GM12875 (cell line): Measurements from ENCODE around the gene DPEP1.

Experiments used
- H3K4me3 ChIP-seq: one replicate; pipeline ENCODE4 v1.5.1; 2011; ENCODE audit warnings: low read depth, low read length, control low read depth
- TF ChIP-seq, protein P1 (sequence below): IDR thresholded peaks from 2 replicates; pipeline ENCODE4 v1.5.1; 2011; ENCODE audit warnings: low read depth, mild to moderate bottlenecking, control low read depth, inconsistent platforms, low read length, moderate library complexity, borderline replicate concordance; ENCODE audit not compliant: insufficient read depth

The DPEP1 gene

DNA sequence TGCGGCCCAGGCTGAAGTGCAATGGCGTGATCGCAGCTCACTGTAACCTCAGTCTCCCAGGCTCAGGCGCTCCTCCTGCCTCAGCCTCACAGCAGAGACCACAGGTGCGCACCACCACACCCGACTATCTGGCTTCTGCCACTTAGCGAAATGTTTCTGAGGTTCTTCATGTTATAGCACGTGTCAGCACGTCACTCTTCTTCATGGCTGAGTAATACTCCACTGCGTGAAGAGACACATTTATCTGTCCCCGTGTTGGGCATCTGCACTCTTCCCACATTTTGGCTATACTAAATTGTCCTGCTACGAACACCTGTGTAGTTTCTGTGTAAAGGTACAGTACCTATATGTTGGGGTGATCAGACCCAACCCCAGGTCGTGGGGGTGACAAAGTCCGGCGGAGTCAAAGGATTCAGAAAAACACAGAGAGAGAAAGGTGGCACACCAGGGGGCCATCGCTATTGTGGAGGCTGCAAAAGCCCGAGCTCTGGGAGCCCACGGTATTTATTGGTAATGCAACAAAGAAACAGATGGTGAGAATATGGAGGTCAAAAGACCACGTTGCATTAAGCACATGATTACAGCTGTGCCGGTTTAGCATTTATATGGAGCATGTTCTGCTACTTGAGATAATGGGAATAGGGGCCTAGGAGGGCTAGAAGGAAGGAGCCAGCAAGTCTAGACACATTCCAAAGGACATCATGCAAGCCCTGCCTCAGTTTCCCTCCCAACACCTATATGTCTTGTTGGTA is 851 bp upstream of the DPEP1 start:
- H3K4me3 ChIP-seq: no peak overlapping the region
- TF ChIP-seq, protein P1, sequence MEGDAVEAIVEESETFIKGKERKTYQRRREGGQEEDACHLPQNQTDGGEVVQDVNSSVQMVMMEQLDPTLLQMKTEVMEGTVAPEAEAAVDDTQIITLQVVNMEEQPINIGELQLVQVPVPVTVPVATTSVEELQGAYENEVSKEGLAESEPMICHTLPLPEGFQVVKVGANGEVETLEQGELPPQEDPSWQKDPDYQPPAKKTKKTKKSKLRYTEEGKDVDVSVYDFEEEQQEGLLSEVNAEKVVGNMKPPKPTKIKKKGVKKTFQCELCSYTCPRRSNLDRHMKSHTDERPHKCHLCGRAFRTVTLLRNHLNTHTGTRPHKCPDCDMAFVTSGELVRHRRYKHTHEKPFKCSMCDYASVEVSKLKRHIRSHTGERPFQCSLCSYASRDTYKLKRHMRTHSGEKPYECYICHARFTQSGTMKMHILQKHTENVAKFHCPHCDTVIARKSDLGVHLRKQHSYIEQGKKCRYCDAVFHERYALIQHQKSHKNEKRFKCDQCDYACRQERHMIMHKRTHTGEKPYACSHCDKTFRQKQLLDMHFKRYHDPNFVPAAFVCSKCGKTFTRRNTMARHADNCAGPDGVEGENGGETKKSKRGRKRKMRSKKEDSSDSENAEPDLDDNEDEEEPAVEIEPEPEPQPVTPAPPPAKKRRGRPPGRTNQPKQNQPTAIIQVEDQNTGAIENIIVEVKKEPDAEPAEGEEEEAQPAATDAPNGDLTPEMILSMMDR: no peak

DNA sequence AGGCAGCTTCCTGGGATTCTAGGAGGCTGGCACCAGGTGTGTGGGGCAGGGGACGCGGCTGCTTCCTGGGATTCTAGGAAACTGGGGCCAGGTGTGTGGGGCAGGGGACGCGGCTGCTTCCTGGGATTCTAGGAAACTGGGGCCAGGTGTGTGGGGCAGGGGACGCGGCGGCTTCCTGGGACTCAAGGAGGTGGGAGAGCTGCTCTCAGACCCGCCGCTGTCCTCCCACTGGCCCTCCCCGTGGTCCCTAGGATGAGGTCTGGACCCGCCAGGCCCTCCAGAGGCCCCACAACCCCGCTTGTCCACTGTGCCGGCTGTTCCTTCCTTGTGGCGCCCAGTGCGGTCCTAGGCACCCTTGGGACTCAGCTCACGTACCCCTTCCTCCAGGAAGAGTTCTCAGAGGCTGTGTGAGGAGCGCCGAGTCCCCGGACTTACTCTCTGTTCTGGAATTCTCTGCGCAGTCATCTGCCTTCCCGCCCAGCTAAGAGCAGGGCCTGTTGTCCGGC is 565 bp downstream of the DPEP1 start:
- TF ChIP-seq, protein P1: no peak
- no peak overlapping the region for H3K4me3 ChIP-seq

DNA sequence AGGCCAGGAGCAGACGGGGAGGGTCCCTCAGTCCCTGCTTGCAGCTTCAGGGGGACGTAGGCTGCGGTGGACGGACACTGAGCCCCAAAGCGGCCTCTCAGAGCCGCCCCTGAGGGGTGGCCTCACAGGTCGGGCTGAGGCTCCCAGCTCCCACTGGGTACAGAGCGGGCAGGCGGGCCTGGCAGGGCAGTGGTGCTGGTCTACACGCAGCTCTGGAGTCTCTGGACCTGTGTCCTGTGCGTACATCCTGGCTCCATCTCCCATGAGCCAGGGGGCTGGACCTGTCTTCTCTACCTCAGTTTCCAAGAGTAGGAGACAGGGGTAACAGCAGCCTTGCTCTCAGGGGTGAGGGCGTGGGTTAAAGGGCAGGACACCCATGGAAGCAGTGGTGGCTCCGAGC is 1.7 kb downstream of the DPEP1 start:
- TF ChIP-seq, protein P1: no peak
- no peak overlapping the region for H3K4me3 ChIP-seq

DNA sequence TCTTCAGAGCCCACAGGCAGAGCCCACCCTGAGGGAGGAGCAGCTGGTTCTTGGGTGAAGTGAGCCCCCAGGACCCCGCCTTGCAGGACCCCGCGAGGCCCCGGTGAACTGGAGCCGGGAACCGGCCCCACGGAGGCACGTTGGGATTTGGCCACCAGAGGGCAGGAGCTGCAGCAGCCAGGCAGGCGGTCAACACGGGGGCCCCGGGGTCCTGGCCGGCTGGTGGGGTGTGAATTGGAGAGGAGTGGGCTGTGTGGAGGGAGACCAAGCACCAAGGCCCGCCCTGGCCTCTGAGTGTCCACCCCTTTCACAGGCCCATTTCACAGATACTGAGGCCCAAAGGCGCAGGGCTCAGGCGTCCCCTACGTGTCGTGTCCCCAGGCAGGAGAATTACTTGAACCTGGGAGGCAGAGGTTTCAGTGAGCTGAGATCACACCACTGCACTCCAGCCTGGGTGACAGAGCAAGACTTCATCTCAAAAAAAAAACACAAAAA is 2.2 kb downstream of the DPEP1 start:
- TF ChIP-seq, protein P1: peak; percentile 78
- no peak overlapping the region for H3K4me3 ChIP-seq

DNA sequence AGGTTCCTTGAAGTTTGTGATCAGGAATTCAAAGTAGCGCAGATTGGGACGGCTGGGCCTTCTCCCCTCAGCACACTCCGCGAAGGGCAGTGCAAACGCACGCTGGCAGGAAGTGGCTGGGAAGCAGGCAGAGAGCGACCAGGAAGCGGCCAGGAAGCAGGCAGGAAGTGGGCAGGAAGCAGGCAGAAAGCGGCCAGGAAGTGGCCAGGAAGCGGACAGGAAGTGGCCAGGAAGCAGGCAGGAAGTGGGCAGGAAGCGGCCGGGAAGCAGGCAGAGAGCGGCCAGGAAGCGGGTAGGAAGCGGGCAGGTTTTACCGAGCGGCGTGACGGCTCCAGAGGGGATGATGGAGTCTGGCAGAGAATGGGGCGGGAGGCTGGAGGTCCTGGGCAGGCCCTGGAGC is 3.2 kb downstream of the DPEP1 start:
- H3K4me3 ChIP-seq: no peak overlapping the region
- TF ChIP-seq, protein P1: no peak

DNA sequence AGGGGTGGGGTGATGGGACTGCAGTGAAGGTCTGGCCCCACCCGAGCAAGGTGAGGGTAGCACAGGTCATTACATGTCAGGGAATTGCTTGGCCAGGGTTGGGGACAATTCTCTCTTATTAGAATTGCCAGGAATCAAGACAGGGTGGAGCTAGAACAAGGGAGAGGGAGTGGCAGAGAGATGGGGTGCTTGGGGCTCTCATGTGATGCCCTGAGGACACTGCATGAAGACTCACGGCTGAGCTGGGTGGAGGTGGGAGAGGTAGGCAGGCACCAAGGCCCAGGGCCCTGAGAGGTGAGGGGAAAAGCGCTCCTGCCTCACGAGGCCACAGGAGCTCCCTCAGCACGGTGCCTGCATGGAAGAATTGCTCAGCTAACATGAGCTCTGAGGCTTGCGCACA is 3.6 kb downstream of the DPEP1 start:
- TF ChIP-seq, protein P1: no peak

More for the DNA sequence above, 3.6 kb downstream of the DPEP1 start:
- no peak overlapping the region for H3K4me3 ChIP-seq
